A549 (cell line): ENCODE data around the gene ELAPOR1.

Experiments used
- CHD2 ChIP-seq: fragments of 150-350 bp; IDR thresholded peaks from 2 replicates; pipeline ENCODE4 v1.6.1; 2014; ENCODE audit warnings: low read length; ENCODE audit not compliant: partially characterized antibody
- CTCF ChIP-seq: fragments of >200 bp; sonication (Bioruptor Twin); formaldehyde crosslinking; IDR thresholded peaks from 3 replicates; pipeline ENCODE4 v1.5.1; 2016
- ESRRA ChIP-seq: fragments of 150-350 bp; IDR thresholded peaks from 2 replicates; pipeline ENCODE4 v1.6.1; 2014; ENCODE audit warnings: mild to moderate bottlenecking, low read length, borderline replicate concordance
- HOXA7 ChIP-seq: fragments of 250-450 bp; sonication (Bioruptor Pico); IDR thresholded peaks from 2 replicates; pipeline ENCODE4 v1.5.0; 2020; ENCODE audit warnings: mild to moderate bottlenecking, moderate library complexity
- RFX5 ChIP-seq: fragments of 450-650 bp; IDR thresholded peaks from 2 replicates; pipeline ENCODE4 v1.7.1; 2014; ENCODE audit warnings: antibody characterized with exemption, mild to moderate bottlenecking, moderate library complexity

- TF ChIP-seq CTCF (no peak), ESRRA (no peak), RFX5 (no peak), HOXA7 (CRISPR knock-in tag) (no peak), CHD2 (no peak)
These were observed 46.0 kb upstream of the ELAPOR1 start for GRCh38 chr1:109067883-109068282.
